Neural progenitor cell (in vitro differentiated cells): Measurements from ENCODE around the gene ZNF587B. TPM values are rescaled to one million over a fixed set of nuclear protein-coding genes. Genes with fewer than 3 reads are reported as not detected.

ENCODE experiments used
- DNase-seq: peaks from one replicate; pipeline ENCODE4 v3.0.0-alpha.2; 2016; ENCODE audit warnings: low spot score
- H2AFZ ChIP-seq: fragments of 200-600 bp; sonication (generic); replicated peaks from 2 replicates; pipeline ENCODE4 v1.6.1; 2016; ENCODE audit warnings: antibody characterized with exemption
- H3F3A ChIP-seq: fragments of 200-600 bp; sonication (generic); 2 replicates; pipeline ENCODE4 v1.6.1; 2016; ENCODE audit warnings: antibody characterized with exemption, low read depth
- H3K27ac ChIP-seq: fragments of 200-600 bp; sonication (generic); 2 replicates; pipeline ENCODE4 v1.5.1; 2016; ENCODE audit warnings: mild to moderate bottlenecking
- H3K27me3 ChIP-seq: fragments of 200-600 bp; sonication (generic); 2 replicates; pipeline ENCODE4 v1.6.1; 2016; ENCODE audit warnings: mild to moderate bottlenecking, moderate library complexity
- H3K36me3 ChIP-seq: fragments of 200-600 bp; sonication (generic); 2 replicates; pipeline ENCODE4 v1.5.1; 2016
- H3K4me1 ChIP-seq: fragments of 200-600 bp; sonication (generic); 2 replicates; pipeline ENCODE4 v1.6.1; 2016; ENCODE audit warnings: mixed run types
- H3K4me2 ChIP-seq: fragments of 200-600 bp; sonication (generic); 2 replicates; pipeline ENCODE4 v1.6.1; 2016
- H3K4me3 ChIP-seq: fragments of 200-600 bp; sonication (generic); 2 replicates; pipeline ENCODE4 v1.5.1; 2016
- H3K79me2 ChIP-seq: fragments of 200-600 bp; sonication (generic); 2 replicates; pipeline ENCODE4 v1.6.1; 2016; ENCODE audit warnings: low read depth
- H3K9ac ChIP-seq: fragments of 200-600 bp; sonication (generic); 2 replicates; pipeline ENCODE4 v1.6.1; 2016
- H3K9me3 ChIP-seq: fragments of 200-600 bp; sonication (generic); 2 replicates; pipeline ENCODE4 v1.5.1; 2016; ENCODE audit warnings: low read depth
- H4K20me1 ChIP-seq: fragments of 200-600 bp; sonication (generic); 2 replicates; pipeline ENCODE4 v1.6.1; 2016; ENCODE audit warnings: low read depth
- H3K27ac Mint-ChIP-seq: 3 replicates; pipeline ENCODE4 v1.8.0; 2021; ENCODE audit warnings: mixed read lengths
- H3K27me3 Mint-ChIP-seq: 2 replicates; pipeline ENCODE4 v1.8.0; 2022; ENCODE audit warnings: low read depth, mild to moderate bottlenecking, inconsistent platforms, moderate library complexity, mixed read lengths; ENCODE audit not compliant: insufficient read depth
- H3K36me3 Mint-ChIP-seq: 3 replicates; pipeline ENCODE4 v1.8.0; 2021; ENCODE audit warnings: mixed read lengths
- H3K4me1 Mint-ChIP-seq: 3 replicates; pipeline ENCODE4 v1.8.0; 2021; ENCODE audit warnings: mixed read lengths
- H3K4me3 Mint-ChIP-seq: 3 replicates; pipeline ENCODE4 v1.8.0; 2021; ENCODE audit warnings: mild to moderate bottlenecking, moderate library complexity, mixed read lengths
- H3K9me3 Mint-ChIP-seq: 3 replicates; pipeline ENCODE4 v1.8.0; 2020; ENCODE audit warnings: mixed read lengths
- EZH2 ChIP-seq: fragments of 200-600 bp; sonication (generic); IDR thresholded peaks from 2 replicates; pipeline ENCODE4 v1.6.1; 2017; ENCODE audit warnings: antibody characterized with exemption, mild to moderate bottlenecking, moderate library complexity
- EZH2phosphoT487 ChIP-seq: fragments of 200-600 bp; sonication (generic); IDR thresholded peaks from 2 replicates; pipeline ENCODE4 v1.6.1; 2017; ENCODE audit warnings: antibody characterized with exemption
- total RNA-seq: library from RNA; depleted of rRNA; stranded (reverse); fragments of >200 nt; gene quantifications from 2 replicates; pipeline ENCODE4 v1.2.3, GENCODE V29; 2015; ENCODE audit warnings: low replicate concordance
- TF ChIP-seq, protein P1 (sequence below): fragments of 200-600 bp; sonication (generic); IDR thresholded peaks from 2 replicates; pipeline ENCODE4 v1.5.1; 2017; ENCODE audit warnings: antibody characterized with exemption, mild to moderate bottlenecking

Gene ZNF587B
- total RNA-seq, 1 donor from 2014 or later: 24.7 TPM

DNA sequence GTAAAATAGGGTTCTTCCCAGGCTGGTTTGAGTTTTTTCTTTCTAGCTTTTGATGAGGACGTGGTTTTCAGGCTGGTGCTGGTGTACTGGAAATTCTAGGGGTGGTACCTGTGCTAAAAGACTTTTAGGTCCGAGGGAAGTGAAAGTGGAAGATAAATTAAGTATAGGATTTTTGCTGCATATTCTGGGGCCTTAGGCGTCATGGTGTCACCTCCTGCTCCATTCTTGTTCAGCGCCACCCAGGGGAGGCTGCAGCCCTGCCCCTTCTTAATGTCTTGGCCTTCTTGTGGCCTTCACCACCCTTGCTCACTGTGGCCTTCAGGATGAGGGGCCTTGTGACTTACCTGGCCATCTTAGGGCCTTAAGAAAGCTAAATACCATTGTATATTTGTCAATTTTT, 27.8 kb upstream of the ZNF587B start:
- no peak overlapping the region for H3K9ac ChIP-seq
- no peaks in the 10 kb centered on the region for H3K27me3 ChIP-seq
- Mint-ChIP-seq H3K27ac (no peak overlapping the region), H3K4me3 (no peak overlapping the region), H3K9me3 (peaks cover 4% of the 10 kb centered on the region), H3K4me1 (peaks cover 43% of the 10 kb centered on the region), H3K27me3 (peaks cover 12% of the 10 kb centered on the region), H3K36me3 (peaks cover 22% of the 10 kb centered on the region)
- H3K36me3 ChIP-seq: no peaks in the 10 kb centered on the region
- TF ChIP-seq, protein P1, sequence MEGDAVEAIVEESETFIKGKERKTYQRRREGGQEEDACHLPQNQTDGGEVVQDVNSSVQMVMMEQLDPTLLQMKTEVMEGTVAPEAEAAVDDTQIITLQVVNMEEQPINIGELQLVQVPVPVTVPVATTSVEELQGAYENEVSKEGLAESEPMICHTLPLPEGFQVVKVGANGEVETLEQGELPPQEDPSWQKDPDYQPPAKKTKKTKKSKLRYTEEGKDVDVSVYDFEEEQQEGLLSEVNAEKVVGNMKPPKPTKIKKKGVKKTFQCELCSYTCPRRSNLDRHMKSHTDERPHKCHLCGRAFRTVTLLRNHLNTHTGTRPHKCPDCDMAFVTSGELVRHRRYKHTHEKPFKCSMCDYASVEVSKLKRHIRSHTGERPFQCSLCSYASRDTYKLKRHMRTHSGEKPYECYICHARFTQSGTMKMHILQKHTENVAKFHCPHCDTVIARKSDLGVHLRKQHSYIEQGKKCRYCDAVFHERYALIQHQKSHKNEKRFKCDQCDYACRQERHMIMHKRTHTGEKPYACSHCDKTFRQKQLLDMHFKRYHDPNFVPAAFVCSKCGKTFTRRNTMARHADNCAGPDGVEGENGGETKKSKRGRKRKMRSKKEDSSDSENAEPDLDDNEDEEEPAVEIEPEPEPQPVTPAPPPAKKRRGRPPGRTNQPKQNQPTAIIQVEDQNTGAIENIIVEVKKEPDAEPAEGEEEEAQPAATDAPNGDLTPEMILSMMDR: peak; percentile 11
- no peak for TF ChIP-seq EZH2phosphoT487
- peaks cover 58% of the 10 kb centered on the region for H3F3A ChIP-seq
- peaks cover 55% of the 10 kb centered on the region for H3K4me1 ChIP-seq
- H2AFZ ChIP-seq: no peak overlapping the region
- peaks cover 44% of the 10 kb centered on the region for H3K79me2 ChIP-seq
- no peaks in the 10 kb centered on the region for H3K9me3 ChIP-seq
- H4K20me1 ChIP-seq: no peaks in the 10 kb centered on the region
- H3K27ac ChIP-seq: peak overlapping the region; percentile 94
- H3K4me3 ChIP-seq: peak overlapping the region; percentile 56
- peak overlapping the region; percentile 89 for H3K4me2 ChIP-seq
- DNase-seq: no peak

DNA sequence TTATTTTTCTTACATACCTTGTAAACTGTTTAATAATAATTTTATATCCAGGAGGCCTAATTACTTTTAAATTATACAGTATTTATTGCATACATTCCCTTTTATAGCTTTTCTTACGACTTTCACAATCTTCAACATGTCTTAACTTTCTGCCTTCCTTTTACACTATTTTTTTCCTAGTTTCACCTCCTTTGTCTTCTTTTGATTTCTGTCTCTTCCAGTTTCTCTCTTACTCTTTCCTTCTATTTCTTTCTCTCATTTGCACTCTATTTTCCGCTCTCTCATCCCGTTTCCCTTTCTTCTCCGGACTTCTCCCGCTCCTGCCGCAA, 26.9 kb upstream of the ZNF587B start:
- Histone ChIP-seq H2AFZ (peak overlapping the region; percentile 60), H3K9ac (peak overlapping the region; percentile 40), H4K20me1 (no peaks in the 10 kb centered on the region), H3F3A (peaks cover 58% of the 10 kb centered on the region), H3K27me3 (no peaks in the 10 kb centered on the region), H3K79me2 (peaks cover 51% of the 10 kb centered on the region), H3K4me3 (peak overlapping the region; percentile 56), H3K36me3 (no peaks in the 10 kb centered on the region), H3K9me3 (no peaks in the 10 kb centered on the region), H3K27ac (peak overlapping the region; percentile 94), H3K4me2 (peak overlapping the region; percentile 89), H3K4me1 (peaks cover 55% of the 10 kb centered on the region)
- Mint-ChIP-seq H3K27me3 (peaks cover 12% of the 10 kb centered on the region), H3K27ac (peak overlapping the region; percentile 93), H3K36me3 (peaks cover 26% of the 10 kb centered on the region), H3K9me3 (peaks cover 4% of the 10 kb centered on the region), H3K4me1 (peaks cover 43% of the 10 kb centered on the region), H3K4me3 (peak overlapping the region; percentile 88)
- no peak for DNase-seq
- TF ChIP-seq EZH2phosphoT487 (no peak), EZH2 (no peak)
- TF ChIP-seq, protein P1: no peak

DNA sequence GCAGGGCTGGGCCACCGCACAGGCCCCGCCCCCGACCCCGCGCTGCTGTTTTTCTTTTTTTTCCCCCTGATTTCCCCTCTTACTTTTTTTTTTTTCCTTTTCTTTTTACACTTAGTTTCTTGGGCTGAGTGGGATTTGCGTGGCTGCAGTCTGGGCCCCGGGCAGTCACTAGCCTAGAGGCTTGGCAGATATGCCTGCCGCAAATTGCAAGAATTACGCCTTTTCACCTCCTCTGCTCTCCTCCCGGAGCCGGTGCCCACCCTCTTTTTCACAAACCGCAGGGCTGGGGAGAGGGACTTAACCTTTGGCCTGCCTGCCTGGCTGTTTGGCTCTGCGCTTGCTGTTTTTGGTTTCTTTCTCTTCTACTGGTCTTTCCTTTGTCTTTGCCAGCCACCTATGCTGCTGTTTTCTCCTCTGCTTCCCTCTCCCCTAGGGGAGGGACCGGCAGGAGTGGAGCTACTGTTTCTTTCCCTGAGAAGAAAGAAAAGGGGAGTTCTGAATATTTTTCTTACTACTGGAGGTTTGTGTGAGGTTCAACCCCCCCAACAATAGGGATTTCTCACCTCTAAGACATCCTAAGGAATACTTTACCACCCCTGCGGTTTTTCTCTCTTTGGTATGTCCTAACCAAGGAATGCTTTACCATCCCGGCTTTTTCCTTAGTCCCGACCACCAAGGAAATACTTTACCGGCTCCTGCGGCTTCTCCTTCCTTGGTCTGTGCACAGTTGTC, 26.3 kb upstream of the ZNF587B start:
- Mint-ChIP-seq H3K4me3 (peak overlapping the region; percentile 88), H3K9me3 (peaks cover 4% of the 10 kb centered on the region), H3K27ac (peak overlapping the region; percentile 93), H3K36me3 (peaks cover 28% of the 10 kb centered on the region), H3K27me3 (peaks cover 12% of the 10 kb centered on the region), H3K4me1 (peaks cover 43% of the 10 kb centered on the region)
- Histone ChIP-seq H2AFZ (peak overlapping the region; percentile 60), H3F3A (peaks cover 58% of the 10 kb centered on the region), H3K79me2 (peaks cover 51% of the 10 kb centered on the region), H3K4me2 (peak overlapping the region; percentile 89), H3K36me3 (no peaks in the 10 kb centered on the region), H3K4me1 (peaks cover 55% of the 10 kb centered on the region), H3K27me3 (no peaks in the 10 kb centered on the region), H3K27ac (peak overlapping the region; percentile 94), H3K9ac (peak overlapping the region; percentile 40), H3K4me3 (peak overlapping the region; percentile 56), H4K20me1 (no peaks in the 10 kb centered on the region), H3K9me3 (no peaks in the 10 kb centered on the region)
- peak; percentile 95 for DNase-seq
- TF ChIP-seq EZH2phosphoT487 (no peak), EZH2 (no peak)
- TF ChIP-seq, protein P1: no peak
